H1 (cell line): ENCODE data around the gene PATL2. TPM values are rescaled to one million over a fixed set of nuclear protein-coding genes. Genes with fewer than 3 reads are reported as not detected.

Experiments
- CTCF ChIA-PET: fragments of 300-600 bp; sonication (Branson Sonifier 250); formaldehyde crosslinking; loops from one replicate; lab custom pipeline; 2021; ENCODE audit not compliant: partially characterized antibody; lab: Charles Lee
- POLR2A ChIA-PET: fragments of 300-600 bp; sonication (Branson Sonifier 250); formaldehyde crosslinking; loops from one replicate; lab custom pipeline; 2021; ENCODE audit warnings: inconsistent platforms; ENCODE audit not compliant: partially characterized antibody; lab: Charles Lee
- DNase-seq, 2 experiments: peaks; one replicate each; pipeline versions ENCODE4 v3.0.0 to v3.0.0-alpha.2; 2010 to 2022; ENCODE audit warnings: low spot score in 2 of 2, low read depth in 1 of 2, mixed read lengths in 1 of 2
- FAIRE-seq: peaks from 2 replicates; lab custom pipeline; 2011; peaks lifted over from hg19 to GRCh38; lab: Jason Lieb, UNC
- H2AFZ ChIP-seq: 2 replicates; pipeline ENCODE4 v1.8.1; 2012; ENCODE audit warnings: low read length, inconsistent platforms
- H2AK5ac ChIP-seq: 2 replicates; pipeline ENCODE4 v1.6.1; 2013; ENCODE audit warnings: low read depth, low read length
- H2BK120ac ChIP-seq: replicated peaks from 2 replicates; pipeline ENCODE3; 2013; ENCODE audit warnings: low read depth, low read length, inconsistent platforms
- H2BK12ac ChIP-seq: 2 replicates; pipeline ENCODE4 v1.6.1; 2013; ENCODE audit warnings: low read depth, low read length
- H2BK15ac ChIP-seq: 2 replicates; pipeline ENCODE4 v1.6.1; 2013; ENCODE audit warnings: low read length
- H2BK20ac ChIP-seq: 2 replicates; pipeline ENCODE4 v1.6.1; 2013; ENCODE audit warnings: low read length
- H2BK5ac ChIP-seq: 2 replicates; pipeline ENCODE4 v1.6.1; 2013; ENCODE audit warnings: low read depth, low read length
- H3K14ac ChIP-seq: 2 replicates; pipeline ENCODE4 v1.6.1; 2013; ENCODE audit warnings: inconsistent platforms; ENCODE audit not compliant: insufficient read length
- H3K18ac ChIP-seq: 2 replicates; pipeline ENCODE4 v1.6.1; 2013; ENCODE audit warnings: low read length; ENCODE audit errors: extremely low read depth
- H3K23ac ChIP-seq: 2 replicates; pipeline ENCODE4 v1.6.1; 2013; ENCODE audit warnings: inconsistent platforms; ENCODE audit not compliant: insufficient read length
- H3K23me2 ChIP-seq: 2 replicates; pipeline ENCODE4 v1.6.1; 2013; ENCODE audit warnings: low read depth, low read length
- H3K27ac ChIP-seq: 2 replicates; pipeline ENCODE4 v1.6.1; 2011; ENCODE audit warnings: low read depth, low read length, inconsistent platforms
- H3K27me3 ChIP-seq, 4 experiments: replicated peaks in 1 of 4; 1 replicate in 1 of 4; 2 replicates in 3 of 4; pipeline versions ENCODE4 v1.6.1 to v1.8.1; 2011 to 2013; ENCODE audit warnings: low read length in 3 of 4, mild to moderate bottlenecking in 3 of 4, inconsistent platforms in 2 of 4, mixed read lengths in 2 of 4, moderate library complexity in 1 of 4; ENCODE audit not compliant: control insufficient read depth in 3 of 4, insufficient read depth in 3 of 4; ENCODE audit errors: extremely low read depth in 1 of 4
- H3K36me3 ChIP-seq, 4 experiments: 2 replicates each; pipeline versions ENCODE4 v1.6.1 to v1.8.1; 2011 to 2013; ENCODE audit warnings: mild to moderate bottlenecking in 4 of 4, low read length in 3 of 4, moderate library complexity in 2 of 4, control low read depth in 1 of 4, inconsistent platforms in 1 of 4; ENCODE audit not compliant: insufficient read depth in 4 of 4, control insufficient read depth in 2 of 4
- H3K4ac ChIP-seq: replicated peaks from 2 replicates; pipeline ENCODE3; 2013; ENCODE audit warnings: low read length, low read depth, mixed read lengths, inconsistent platforms; ENCODE audit not compliant: insufficient read length
- H3K4me1 ChIP-seq, 4 experiments: replicated peaks in 1 of 4; 1 replicate in 1 of 4; 2 replicates in 3 of 4; pipeline versions ENCODE4 v1.6.1 to v1.8.1; 2011 to 2013; ENCODE audit warnings: low read length in 3 of 4, inconsistent platforms in 2 of 4, mixed read lengths in 1 of 4; ENCODE audit not compliant: insufficient read depth in 4 of 4, control insufficient read depth in 3 of 4
- H3K4me2 ChIP-seq, 2 experiments: 2 replicates each; pipeline versions ENCODE4 v1.6.1 to v1.8.1; 2011 to 2013; ENCODE audit warnings: low read depth in 2 of 2, low read length in 2 of 2, control low read depth in 1 of 2, inconsistent platforms in 1 of 2, mild to moderate bottlenecking in 1 of 2; ENCODE audit not compliant: insufficient read depth in 1 of 2
- H3K4me3 ChIP-seq, 4 experiments: fragments of 200-600, 300-600 bp in 1 of 4; sonication (generic), shearing (Covaris generic), sonication (Bioruptor Twin) in 1 of 4; 2 replicates each; pipeline versions ENCODE4 v1.5.1 to v1.8.1; 2011 to 2016; ENCODE audit warnings: low read length in 4 of 4, low read depth in 3 of 4, control low read depth in 2 of 4, inconsistent platforms in 2 of 4, mild to moderate bottlenecking in 2 of 4, mixed read lengths in 1 of 4, moderate library complexity in 1 of 4; ENCODE audit not compliant: insufficient read depth in 2 of 4; ENCODE audit errors: extremely low read depth in 1 of 4
- H3K56ac ChIP-seq: replicated peaks from 2 replicates; pipeline ENCODE3; 2013; ENCODE audit warnings: low read depth, mild to moderate bottlenecking, mixed read lengths, low read length, inconsistent platforms; ENCODE audit not compliant: insufficient read length
- H3K79me1 ChIP-seq: 2 replicates; pipeline ENCODE4 v1.6.1; 2013; ENCODE audit warnings: low read depth, low read length, control low read depth
- H3K79me2 ChIP-seq, 2 experiments: 2 replicates each; pipeline versions ENCODE4 v1.6.1 to v1.8.1; 2012 to 2013; ENCODE audit warnings: low read length in 2 of 2, mild to moderate bottlenecking in 2 of 2, inconsistent platforms in 1 of 2; ENCODE audit not compliant: insufficient read depth in 2 of 2, control insufficient read depth in 1 of 2
- H3K9ac ChIP-seq, 4 experiments: replicated peaks in 1 of 4; 1 replicate in 1 of 4; 2 replicates in 3 of 4; pipeline versions ENCODE4 v1.6.1 to v1.8.1; 2011 to 2013; ENCODE audit warnings: low read depth in 3 of 4, low read length in 3 of 4, control low read depth in 2 of 4, mild to moderate bottlenecking in 2 of 4, moderate library complexity in 2 of 4, inconsistent platforms in 1 of 4; ENCODE audit errors: extremely low read depth in 1 of 4
- H3K9me3 ChIP-seq, 2 experiments: 2 replicates each; pipeline versions ENCODE4 v1.6.1 to v1.8.1; 2012 to 2013; ENCODE audit warnings: mild to moderate bottlenecking in 2 of 2, moderate library complexity in 2 of 2, control low read depth in 1 of 2, inconsistent platforms in 1 of 2, low read depth in 1 of 2, low read length in 1 of 2, mixed read lengths in 1 of 2; ENCODE audit not compliant: insufficient read depth in 2 of 2
- H4K20me1 ChIP-seq, 2 experiments: replicated peaks in 1 of 2; 2 replicates each; pipeline versions ENCODE3 to v1.8.1; 2011 to 2013; ENCODE audit warnings: inconsistent platforms in 2 of 2, low read length in 2 of 2, mild to moderate bottlenecking in 1 of 2; ENCODE audit not compliant: insufficient read depth in 2 of 2, control insufficient read depth in 1 of 2
- H4K5ac ChIP-seq: 2 replicates; pipeline ENCODE4 v1.6.1; 2013; ENCODE audit warnings: low read length, low read depth, mixed read lengths, inconsistent platforms; ENCODE audit not compliant: insufficient read length
- H4K8ac ChIP-seq: 2 replicates; pipeline ENCODE4 v1.8.0; 2013; ENCODE audit warnings: mild to moderate bottlenecking, moderate library complexity, low read length, inconsistent platforms; ENCODE audit not compliant: insufficient read depth; ENCODE audit errors: extremely low read depth
- H4K91ac ChIP-seq: replicated peaks from 2 replicates; pipeline ENCODE3; 2013; ENCODE audit warnings: low read length, mixed read lengths, inconsistent platforms; ENCODE audit not compliant: insufficient read length
- CHD2 ChIP-seq: IDR thresholded peaks from 2 replicates; pipeline ENCODE4 v1.6.1; 2012; ENCODE audit warnings: low read length, improper control_type of control experiment
- CREB1 ChIP-seq: IDR thresholded peaks from 2 replicates; pipeline ENCODE4 v1.6.1; 2012; ENCODE audit warnings: inconsistent platforms
- HDAC2 ChIP-seq, 2 experiments: fragments of 300-600 bp in 1 of 2; sonication (generic) in 1 of 2; IDR thresholded peaks; 2 replicates each; pipeline ENCODE4 v1.6.1; 2011 to 2012; ENCODE audit warnings: low read depth in 2 of 2, low read length in 2 of 2, mild to moderate bottlenecking in 2 of 2, moderate library complexity in 2 of 2, borderline replicate concordance in 1 of 2, inconsistent platforms in 1 of 2
- JUND ChIP-seq: IDR thresholded peaks from 2 replicates; pipeline ENCODE4 v1.6.1; 2011; ENCODE audit warnings: mild to moderate bottlenecking, improper control_type of control experiment, low read length
- RAD21 ChIP-seq, 2 experiments: IDR thresholded peaks in 1 of 2; conservative IDR thresholded peaks in 1 of 2; 2 replicates each; pipeline ENCODE4 v1.6.1; 2011; ENCODE audit warnings: low read depth in 2 of 2, low read length in 2 of 2, improper control_type of control experiment in 1 of 2, inconsistent platforms in 1 of 2, mild to moderate bottlenecking in 1 of 2, moderate library complexity in 1 of 2
- RFX5 ChIP-seq: IDR thresholded peaks from 2 replicates; pipeline ENCODE4 v1.6.1; 2011; ENCODE audit warnings: low read depth, low read length, improper control_type of control experiment, borderline replicate concordance
- SP4 ChIP-seq: IDR thresholded peaks from 2 replicates; pipeline ENCODE4 v1.6.1; 2012; ENCODE audit warnings: low read length, inconsistent platforms
- TAF7 ChIP-seq: optimal IDR thresholded peaks from 2 replicates; pipeline ENCODE3; 2011; ENCODE audit warnings: low read depth, mild to moderate bottlenecking, inconsistent platforms, low read length, moderate library complexity, borderline replicate concordance
- TBP ChIP-seq: IDR thresholded peaks from 2 replicates; pipeline ENCODE4 v1.6.1; 2011; ENCODE audit warnings: low read depth, low read length, improper control_type of control experiment
- WGBS, 2 experiments: shearing (Covaris generic) in 1 of 2; methylation state at CpG; one replicate each; pipeline versions ENCODE4 v1.1.6 to v1.1.7; 2013 to 2015; ENCODE audit warnings: low lambda C conversion rate in 2 of 2, mixed read lengths in 2 of 2, inconsistent platforms in 1 of 2, low coverage in 1 of 2, missing lambda C conversion rate in 1 of 2; ENCODE audit not compliant: insufficient replicate concordance in 2 of 2, insufficient coverage in 1 of 2, insufficient read length in 1 of 2; ENCODE audit errors: extremely low coverage in 1 of 2, missing lambda C conversion rate in 1 of 2; 5-methylcytosine and 5-hydroxymethylcytosine counted together
- polyA plus RNA-seq, 7 experiments: library from polyadenylated mRNA; depleted of rRNA in 3 of 7; stranded (reverse) in 5 of 7; unstranded in 2 of 7; fragments of >200 nt in 5 of 7; fragments of 200-250 nt in 2 of 7; gene quantifications; 1 replicate in 5 of 7; 2 replicates in 1 of 7; 4 replicates in 1 of 7; pipeline versions ENCODE4 v1.2.1 to v1.2.3, GENCODE V29; 2011 to 2013; ENCODE audit warnings: missing spikeins in 2 of 7, mixed read lengths in 2 of 7
- total RNA-seq: library from RNA; stranded (reverse); fragmentation: NEBNext Ultra II Directional; extraction: Animal tissue kit (Norgen Biotek cat#: 25700); gene quantifications from 2 replicates; pipeline ENCODE4 v1.2.1, GENCODE V29; 2021

Gene PATL2
- total and polyA plus RNA-seq, 2 of the 8 experiments (the other 6 are each of a cell fraction or from before 2014, with no cell fraction given): 0.65 to 1.3 TPM

DNA sequence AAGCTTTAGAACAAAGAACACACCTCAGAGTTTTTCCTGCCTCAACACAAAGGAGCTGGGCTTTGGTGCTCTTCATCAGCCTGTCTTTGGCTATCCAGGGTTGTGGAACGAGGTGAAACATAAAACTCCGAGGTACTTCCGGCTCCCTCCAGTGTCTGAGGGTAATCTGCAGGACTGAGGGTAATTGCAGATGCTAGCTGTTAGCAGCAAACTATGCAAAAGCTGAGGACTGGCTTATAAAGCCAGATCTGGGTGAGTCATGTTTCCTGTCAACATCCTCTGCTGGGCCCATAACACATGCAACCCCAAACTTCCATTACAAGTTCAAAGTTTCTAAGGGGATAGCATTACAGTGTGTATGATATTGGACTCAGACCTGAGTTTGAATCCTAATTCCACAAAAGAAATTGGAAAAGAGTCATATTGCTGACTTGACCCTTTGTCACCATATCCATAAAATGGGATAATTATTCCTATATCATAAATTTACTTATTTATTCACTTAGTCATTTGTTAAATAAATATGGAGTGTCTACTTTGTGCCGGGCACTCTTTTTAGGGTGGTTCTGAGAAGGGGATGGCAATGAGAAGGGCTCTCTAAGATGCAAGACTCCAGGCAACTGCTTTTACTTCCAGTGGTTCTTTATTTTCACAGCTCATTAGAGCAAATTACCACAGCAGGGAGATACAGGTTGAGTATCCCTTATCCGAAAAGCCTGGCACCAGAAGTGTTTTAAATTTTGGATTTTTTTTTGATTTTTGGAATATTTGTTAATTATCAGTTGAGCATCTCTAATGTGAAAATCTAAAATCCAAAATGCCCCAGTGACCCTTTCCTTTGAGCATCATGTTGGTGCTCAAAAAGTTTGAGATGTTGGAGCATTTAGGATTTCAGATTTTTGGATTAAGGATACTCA lies 15.7 kb upstream of the PATL2 start:
- peak overlapping the region; percentile 4 for H4K5ac ChIP-seq
- no peaks in the 10 kb centered on the region for H3K27me3 ChIP-seq
- no peak overlapping the region for H4K91ac ChIP-seq
- peaks cover 0 to 7% (median 4%) of the 10 kb centered on the region in 4 experiments; a peak in 4 of 7 replicates for H3K4me1 ChIP-seq
- H2AFZ ChIP-seq: peak overlapping the region; percentile 87
- ChIA-PET CTCF (interaction anchor here (0.6 to 4.9 kb wide), 7 partner anchors 9 to 191 kb away, joined by 3 to 31 read pairs (median 8); partner anchors contain the start of genes SPG11 and TRIM69), POLR2A (interaction anchor here (0.7 to 6.3 kb wide), 9 partner anchors 9 to 63 kb away, joined by 3 to 64 read pairs (median 4); partner anchors contain the start of genes B2M, PATL2, SPG11 and TRIM69)
- no peaks in the 10 kb centered on the region for H3K79me2 ChIP-seq
- H3K4me3 ChIP-seq: no peak overlapping the region
- WGBS, 2 experiments: 56% methylated on average over 5 of the region's 5 CpGs; no CpG with 5 or more reads in 1 of the 2 experiments
- DNase-seq: no peak
- H2AK5ac ChIP-seq: no peak overlapping the region
- H3K23ac ChIP-seq: no peak overlapping the region
- no peak for FAIRE-seq
- H2BK5ac ChIP-seq: no peak overlapping the region
- no peak overlapping the region for H4K8ac ChIP-seq
- H3K9me3 ChIP-seq: no peaks in the 10 kb centered on the region
- H3K36me3 ChIP-seq: no peaks in the 10 kb centered on the region
- H3K9ac ChIP-seq: no peak overlapping the region
- no peaks in the 10 kb centered on the region for H4K20me1 ChIP-seq
- H2BK12ac ChIP-seq: no peak overlapping the region; the same call in 1 of the 2 replicates
- H2BK20ac ChIP-seq: 0 out of 2 replicates have a peak overlapping the region, but pooled peaks have one; percentile 56
- no peak overlapping the region for H3K4ac ChIP-seq
- no peak overlapping the region for H3K27ac ChIP-seq
- H3K79me1 ChIP-seq: no peaks in the 10 kb centered on the region
- H2BK15ac ChIP-seq: no peak overlapping the region
- peaks cover 7% of the 10 kb centered on the region for H3K23me2 ChIP-seq
- H3K56ac ChIP-seq: no peak overlapping the region
- no peak overlapping the region for H3K18ac ChIP-seq
- H2BK120ac ChIP-seq: no peak overlapping the region
- peak overlapping the region; percentile 0 to 41; a peak in 1 of 4 replicates for H3K4me2 ChIP-seq
- no peak overlapping the region for H3K14ac ChIP-seq
- TF ChIP-seq SP4: no peak
- no peak for TF ChIP-seq CREB1
- no peak for TF ChIP-seq HDAC2 (IDR thresholded peaks at IDR 0.05; ENCODE audit: borderline replicate concordance in 1 of 2, low read depth in 2 of 2, low read length in 2 of 2)
- TF ChIP-seq JUND: 0 out of 2 replicates have a peak, but pooled peaks have one; percentile 64
- 0 out of 2 replicates have a peak, but pooled peaks have one; percentile 12 for TF ChIP-seq TBP
- peak in 1 of 2 experiments; percentile 24; a peak in 1 of 4 replicates for TF ChIP-seq RAD21 (IDR thresholded peaks at IDR 0.05 in 1 of 2, conservative IDR thresholded peaks at IDR 0.05 in 1 of 2; ENCODE audit: low read depth in 2 of 2, low read length in 2 of 2)
- TF ChIP-seq CHD2: no peak
- TF ChIP-seq TAF7: peak; percentile 94
- TF ChIP-seq RFX5: no peak
